SK-N-SH (cell line): ENCODE measurements around the gene SMARCA2. TPM values are rescaled to one million over a fixed set of nuclear protein-coding genes. Genes with fewer than 3 reads are reported as not detected.

Experiments used
- CTCF ChIA-PET: fragments of 300-600, 350-600 bp; formaldehyde crosslinking; extraction: SDS; loops from one replicate; lab custom pipeline; 2021; lab: Yijun Ruan, JAX
- POLR2A ChIA-PET: fragments of 350-600 bp; sonication (Branson Sonifier 250); formaldehyde crosslinking; extraction: SDS; loops from one replicate; lab custom pipeline; 2020; ENCODE audit warnings: antibody characterized with exemption, inconsistent platforms; lab: Yijun Ruan, JAX
- DNase-seq: peaks from one replicate; pipeline ENCODE4 v3.0.0; 2012
- H2AFZ ChIP-seq: fragments of 200-600 bp; sonication (generic); 2 replicates; pipeline ENCODE4 v1.8.1; 2016; ENCODE audit warnings: antibody characterized with exemption, mild to moderate bottlenecking, low read depth
- H3F3A ChIP-seq: fragments of 200-600 bp; sonication (generic); replicated peaks from 2 replicates; pipeline ENCODE3; 2016; ENCODE audit warnings: antibody characterized with exemption, mild to moderate bottlenecking; ENCODE audit not compliant: insufficient read depth
- H3K27ac ChIP-seq, 2 experiments: fragments of 200-500 bp in 1 of 2; fragments of 200-600 bp in 1 of 2; sonication (Bioruptor generic) in 1 of 2; sonication (generic), shearing (Covaris generic) in 1 of 2; 2 replicates each; pipeline versions ENCODE4 v1.5.1 to v1.6.1; 2014 to 2016; ENCODE audit warnings: low read depth in 2 of 2, inconsistent platforms in 1 of 2, low read length in 1 of 2, mild to moderate bottlenecking in 1 of 2, mixed read lengths in 1 of 2
- H3K27me3 ChIP-seq: fragments of 200-600 bp; sonication (generic), shearing (Covaris generic); 2 replicates; pipeline ENCODE4 v1.6.1; 2016; ENCODE audit warnings: mixed run types; ENCODE audit not compliant: insufficient read depth
- H3K36me3 ChIP-seq, 2 experiments: fragments of 200-500 bp in 1 of 2; fragments of 200-600 bp in 1 of 2; sonication (Bioruptor generic) in 1 of 2; sonication (generic) in 1 of 2; replicated peaks in 1 of 2; 2 replicates each; pipeline versions ENCODE3 to v1.5.1; 2014 to 2016; ENCODE audit warnings: low read length in 1 of 2, mild to moderate bottlenecking in 1 of 2; ENCODE audit not compliant: insufficient read depth in 2 of 2, control insufficient read depth in 1 of 2
- H3K4me1 ChIP-seq, 2 experiments: fragments of 200-500 bp in 1 of 2; fragments of 200-600 bp in 1 of 2; sonication (Bioruptor generic) in 1 of 2; sonication (generic), shearing (Covaris generic) in 1 of 2; 2 replicates each; pipeline versions ENCODE4 v1.5.1 to v1.6.1; 2014 to 2016; ENCODE audit warnings: low read depth in 1 of 2, low read length in 1 of 2, mixed run types in 1 of 2; ENCODE audit not compliant: insufficient read depth in 2 of 2, control insufficient read depth in 1 of 2
- H3K4me2 ChIP-seq: fragments of 200-600 bp; sonication (generic), shearing (Covaris generic); 2 replicates; pipeline ENCODE4 v1.6.1; 2017; ENCODE audit warnings: mixed run types
- H3K4me3 ChIP-seq, 2 experiments: fragments of 200-500 bp in 1 of 2; fragments of 200-600 bp in 1 of 2; sonication (Bioruptor generic) in 1 of 2; sonication (generic), shearing (Covaris generic) in 1 of 2; 2 replicates each; pipeline versions ENCODE4 v1.5.1 to v1.8.1; 2014 to 2016; ENCODE audit warnings: low read depth in 2 of 2, inconsistent platforms in 1 of 2, low read length in 1 of 2, mild to moderate bottlenecking in 1 of 2, mixed read lengths in 1 of 2, moderate library complexity in 1 of 2
- H3K79me2 ChIP-seq: fragments of 200-600 bp; sonication (generic); 2 replicates; pipeline ENCODE4 v1.8.1; 2017; ENCODE audit warnings: mild to moderate bottlenecking; ENCODE audit not compliant: insufficient read depth
- H3K9ac ChIP-seq: fragments of 200-600 bp; sonication (generic); 2 replicates; pipeline ENCODE4 v1.6.1; 2017; ENCODE audit warnings: mixed run types
- H3K9me2 ChIP-seq: fragments of 200-600 bp; sonication (generic); 2 replicates; pipeline ENCODE4 v1.6.1; 2017; ENCODE audit warnings: mixed run types
- H3K9me3 ChIP-seq: fragments of 200-600 bp; sonication (generic); 2 replicates; pipeline ENCODE4 v1.6.1; 2017; ENCODE audit warnings: mixed run types, mild to moderate bottlenecking, moderate library complexity
- H4K20me1 ChIP-seq: fragments of 200-600 bp; sonication (generic); 2 replicates; pipeline ENCODE4 v1.6.1; 2017; ENCODE audit warnings: mild to moderate bottlenecking, mixed run types; ENCODE audit not compliant: insufficient read depth
- CTCF ChIP-seq: fragments of 200-600 bp; sonication (generic); IDR thresholded peaks from 2 replicates; pipeline ENCODE4 v1.6.1; 2017; ENCODE audit warnings: antibody characterized with exemption, mild to moderate bottlenecking, moderate library complexity
- ELF1 ChIP-seq: IDR thresholded peaks from 2 replicates; pipeline ENCODE4 v1.4.0; 2012
- EP300 ChIP-seq, 2 experiments: IDR thresholded peaks; 2 replicates each; pipeline versions ENCODE4 v1.4.0 to v1.6.1; 2012; ENCODE audit warnings: borderline replicate concordance in 1 of 2, low read depth in 1 of 2, low read length in 1 of 2
- EZH2phosphoT487 ChIP-seq: fragments of 200-600 bp; sonication (generic); IDR thresholded peaks from 2 replicates; pipeline ENCODE4 v1.6.1; 2017; ENCODE audit warnings: low read depth, mixed run types, mild to moderate bottlenecking, antibody characterized with exemption, moderate library complexity, borderline replicate concordance
- FOSL2 ChIP-seq: IDR thresholded peaks from 2 replicates; pipeline ENCODE4 v1.4.0; 2012; ENCODE audit warnings: low read depth, mild to moderate bottlenecking, moderate library complexity, borderline replicate concordance
- FOXM1 ChIP-seq: IDR thresholded peaks from 2 replicates; pipeline ENCODE4 v1.4.0; 2012; ENCODE audit warnings: low read depth, mild to moderate bottlenecking
- GABPA ChIP-seq: IDR thresholded peaks from 2 replicates; pipeline ENCODE4 v1.4.0; 2012; ENCODE audit warnings: low read depth, mild to moderate bottlenecking
- GATA2 ChIP-seq: sonication (generic); formaldehyde crosslinking; IDR thresholded peaks from 2 replicates; pipeline ENCODE4 v1.5.0; 2020; ENCODE audit warnings: mild to moderate bottlenecking, missing genetic modification reagents
- NFIC ChIP-seq: IDR thresholded peaks from 2 replicates; pipeline ENCODE4 v1.4.0; 2012; ENCODE audit warnings: borderline replicate concordance
- NRF1 ChIP-seq: IDR thresholded peaks from 2 replicates; pipeline ENCODE4 v1.6.1; 2012; ENCODE audit warnings: low read depth, mild to moderate bottlenecking, low read length
- PBX3 ChIP-seq: IDR thresholded peaks from 2 replicates; pipeline ENCODE4; 2012
- RCOR1 ChIP-seq: fragments of 150-350 bp; IDR thresholded peaks from 2 replicates; pipeline ENCODE4 v1.6.1; 2017; ENCODE audit warnings: antibody characterized with exemption, low read length
- REST ChIP-seq: IDR thresholded peaks from 2 replicates; pipeline ENCODE4 v1.6.1; 2012; ENCODE audit warnings: mild to moderate bottlenecking, low read depth, low read length, moderate library complexity
- RFX5 ChIP-seq: IDR thresholded peaks from 2 replicates; pipeline ENCODE4 v1.6.1; 2012; ENCODE audit warnings: mild to moderate bottlenecking, improper control_type of control experiment, low read length
- RXRA ChIP-seq: IDR thresholded peaks from 2 replicates; pipeline ENCODE4 v1.4.0; 2012; ENCODE audit warnings: low read depth, mild to moderate bottlenecking, borderline replicate concordance
- SMC3 ChIP-seq: IDR thresholded peaks from 2 replicates; pipeline ENCODE4 v1.6.1; 2012; ENCODE audit warnings: low read depth, low read length, improper control_type of control experiment
- TAF1 ChIP-seq: IDR thresholded peaks from 2 replicates; pipeline ENCODE4 v1.6.1; 2012; ENCODE audit warnings: low read depth, mild to moderate bottlenecking, low read length, moderate library complexity, borderline replicate concordance
- TEAD4 ChIP-seq: IDR thresholded peaks from 2 replicates; pipeline ENCODE4 v1.4.0; 2012; ENCODE audit warnings: mild to moderate bottlenecking, borderline replicate concordance; ENCODE audit not compliant: insufficient read depth
- USF2 ChIP-seq: fragments of 150-350 bp; IDR thresholded peaks from 2 replicates; pipeline ENCODE4 v1.6.1; 2017; ENCODE audit warnings: antibody characterized with exemption, low read length, low read depth, borderline replicate concordance
- WGBS: methylation state at CpG from one replicate; pipeline ENCODE4 v1.1.6; 2017; ENCODE audit warnings: low lambda C conversion rate; 5-methylcytosine and 5-hydroxymethylcytosine counted together
- polyA plus RNA-seq, 3 experiments: library from polyadenylated mRNA; depleted of rRNA; stranded (reverse); fragments of >200 nt; gene quantifications; 2 replicates each; pipeline ENCODE4 v1.2.3, GENCODE V29; 2012

SMARCA2 gene
- polyA plus RNA-seq, 1 of the 3 experiments (the other 2 are of a cell fraction): 17.4 TPM

- Histone ChIP-seq H3K4me3 (no peak overlapping the region), H3K9me2 (no peaks in the 10 kb centered on the region), H2AFZ (no peak overlapping the region), H3K79me2 (no peaks in the 10 kb centered on the region), H3F3A (no peaks in the 10 kb centered on the region), H3K27ac (no peak overlapping the region), H3K27me3 (no peaks in the 10 kb centered on the region), H4K20me1 (no peaks in the 10 kb centered on the region), H3K4me2 (no peak overlapping the region), H3K36me3 (peaks cover 31 to 32% of the 10 kb centered on the region in 2 experiments), H3K9me3 (no peaks in the 10 kb centered on the region), H3K4me1 (no peaks in the 10 kb centered on the region), H3K9ac (no peak overlapping the region)
- DNase-seq: no peak
- POLR2A ChIA-PET: no interaction called here
- TF ChIP-seq RFX5 (no peak), GABPA (no peak), EZH2phosphoT487 (no peak), NFIC (no peak), CTCF (no peak), TEAD4 (no peak), RXRA (no peak), ELF1 (no peak), FOXM1 (no peak), PBX3 (no peak), USF2 (no peak), REST (no peak), NRF1 (no peak), RCOR1 (no peak), SMC3 (no peak), GATA2 (CRISPR knock-in tag) (no peak), TAF1 (no peak), FOSL2 (no peak), EP300 (IDR thresholded peaks at IDR 0.05; ENCODE audit: borderline replicate concordance in 1 of 2, low read depth in 1 of 2, low read length in 1 of 2) (no peak)
- CTCF ChIA-PET: no interaction called here
- 96% methylated on average over 7 of the region's 8 CpGs for WGBS
These were observed 57.7 kb downstream of the SMARCA2 start for GRCh38 chr9:2072752-2073405.
